ACHN (cell line): ENCODE measurements around the gene CUX1.

Experiments
- DNase-seq: peaks from one replicate; pipeline ENCODE4 v3.0.0-alpha.2; 2015
- in situ Hi-C: cut with HindIII; loops from 2 replicates; pipeline ENCODE4 v1.10.0; 2017; ENCODE audit warnings: low sequenced_read_pairs, low pct_ligation_motif_present, low pct_unique_long_range_greater_than_20kb

The CUX1 gene, protein sequence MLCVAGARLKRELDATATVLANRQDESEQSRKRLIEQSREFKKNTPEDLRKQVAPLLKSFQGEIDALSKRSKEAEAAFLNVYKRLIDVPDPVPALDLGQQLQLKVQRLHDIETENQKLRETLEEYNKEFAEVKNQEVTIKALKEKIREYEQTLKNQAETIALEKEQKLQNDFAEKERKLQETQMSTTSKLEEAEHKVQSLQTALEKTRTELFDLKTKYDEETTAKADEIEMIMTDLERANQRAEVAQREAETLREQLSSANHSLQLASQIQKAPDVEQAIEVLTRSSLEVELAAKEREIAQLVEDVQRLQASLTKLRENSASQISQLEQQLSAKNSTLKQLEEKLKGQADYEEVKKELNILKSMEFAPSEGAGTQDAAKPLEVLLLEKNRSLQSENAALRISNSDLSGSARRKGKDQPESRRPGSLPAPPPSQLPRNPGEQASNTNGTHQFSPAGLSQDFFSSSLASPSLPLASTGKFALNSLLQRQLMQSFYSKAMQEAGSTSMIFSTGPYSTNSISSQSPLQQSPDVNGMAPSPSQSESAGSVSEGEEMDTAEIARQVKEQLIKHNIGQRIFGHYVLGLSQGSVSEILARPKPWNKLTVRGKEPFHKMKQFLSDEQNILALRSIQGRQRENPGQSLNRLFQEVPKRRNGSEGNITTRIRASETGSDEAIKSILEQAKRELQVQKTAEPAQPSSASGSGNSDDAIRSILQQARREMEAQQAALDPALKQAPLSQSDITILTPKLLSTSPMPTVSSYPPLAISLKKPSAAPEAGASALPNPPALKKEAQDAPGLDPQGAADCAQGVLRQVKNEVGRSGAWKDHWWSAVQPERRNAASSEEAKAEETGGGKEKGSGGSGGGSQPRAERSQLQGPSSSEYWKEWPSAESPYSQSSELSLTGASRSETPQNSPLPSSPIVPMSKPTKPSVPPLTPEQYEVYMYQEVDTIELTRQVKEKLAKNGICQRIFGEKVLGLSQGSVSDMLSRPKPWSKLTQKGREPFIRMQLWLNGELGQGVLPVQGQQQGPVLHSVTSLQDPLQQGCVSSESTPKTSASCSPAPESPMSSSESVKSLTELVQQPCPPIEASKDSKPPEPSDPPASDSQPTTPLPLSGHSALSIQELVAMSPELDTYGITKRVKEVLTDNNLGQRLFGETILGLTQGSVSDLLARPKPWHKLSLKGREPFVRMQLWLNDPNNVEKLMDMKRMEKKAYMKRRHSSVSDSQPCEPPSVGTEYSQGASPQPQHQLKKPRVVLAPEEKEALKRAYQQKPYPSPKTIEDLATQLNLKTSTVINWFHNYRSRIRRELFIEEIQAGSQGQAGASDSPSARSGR (N-terminal part only)

DNA sequence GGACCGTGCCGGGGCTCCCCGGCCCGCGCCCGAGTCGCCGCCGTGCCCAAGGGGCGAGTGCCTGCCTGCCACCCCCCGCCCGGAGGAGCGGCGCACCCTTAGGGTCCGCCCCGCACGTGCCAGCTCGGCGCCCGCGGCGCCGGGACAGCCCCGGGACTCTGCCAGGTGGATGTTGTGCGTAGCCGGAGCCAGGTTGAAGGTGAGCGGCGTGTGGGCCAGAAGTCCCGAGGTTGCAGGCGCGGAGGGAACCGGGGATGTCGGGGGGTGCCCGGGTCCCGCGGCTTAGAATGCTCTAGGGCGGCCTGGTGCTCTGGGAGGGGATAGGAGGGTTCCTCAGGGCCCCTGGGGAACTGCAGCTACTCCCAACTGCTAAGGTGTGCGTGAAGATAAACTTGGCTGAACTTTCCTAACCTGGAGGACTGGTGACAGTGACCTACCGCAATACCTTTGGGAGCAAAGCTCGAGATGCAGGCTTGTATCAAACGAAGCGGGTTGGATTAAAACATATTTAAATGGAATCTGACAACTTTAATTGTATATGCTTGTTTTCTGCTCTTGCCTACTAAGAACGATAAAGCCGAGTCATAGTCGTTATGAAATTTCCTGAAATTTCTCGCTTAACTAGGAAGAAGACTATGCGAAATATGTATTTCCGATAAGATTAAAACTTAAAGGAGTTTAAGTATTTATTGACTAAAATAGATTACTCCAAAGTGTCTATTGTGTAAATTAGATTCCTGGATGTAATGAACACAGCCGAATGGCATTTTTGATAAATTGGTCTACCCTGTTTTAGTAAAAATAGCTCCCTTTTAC lies at the start of gene CUX1:
Gene CUX1 (plus strand): TSS at position 156 of the 816 bp plus-strand sequence. CDS start 14 bp downstream, at position 170.
- no peak for DNase-seq
- in situ Hi-C loops = no loop called here

DNA sequence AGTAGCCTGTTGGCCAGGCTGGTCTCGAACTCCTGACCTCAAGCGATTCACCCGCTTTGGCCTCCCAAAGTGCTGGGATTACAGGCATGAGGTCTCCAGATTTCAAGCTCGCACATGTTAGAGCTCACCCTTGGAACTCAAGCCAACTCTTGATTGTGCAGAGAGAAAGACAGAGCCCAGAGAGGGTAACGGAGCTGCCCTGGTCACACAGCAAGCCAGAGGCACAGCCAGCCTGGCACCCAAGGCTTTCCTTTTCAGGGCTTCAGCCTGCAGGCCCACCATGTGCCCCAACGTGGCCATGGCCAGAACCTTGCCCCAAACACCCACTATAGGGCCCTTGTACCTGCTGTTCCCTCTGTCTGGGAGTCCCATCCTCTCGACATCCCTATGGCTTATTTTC lies 49.1 kb upstream of the CUX1 start:
- no peak for DNase-seq
- in situ Hi-C loops = no loop called here

DNA sequence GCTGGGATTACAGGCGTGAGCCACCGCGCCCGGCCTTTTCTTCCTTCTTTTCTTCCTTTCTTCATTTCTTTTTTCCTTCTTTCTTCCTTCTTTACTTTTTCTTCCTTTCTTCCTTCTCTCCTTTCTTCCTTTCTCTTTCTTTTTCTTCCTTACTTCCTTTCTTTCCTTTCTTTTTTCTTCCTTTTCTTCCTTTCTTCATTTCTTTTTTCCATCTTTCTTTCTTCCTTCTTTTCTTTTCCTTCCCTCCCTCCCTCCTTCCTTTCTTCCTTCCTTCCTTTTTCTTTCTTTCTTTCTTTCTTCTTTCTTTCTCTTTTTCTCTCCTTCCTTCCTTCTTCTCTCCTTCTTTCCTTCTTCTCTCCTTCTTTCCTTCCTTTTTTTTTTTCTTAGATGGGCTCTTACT lies 47.0 kb upstream of the CUX1 start:
- no peak for DNase-seq
- in situ Hi-C loops = no loop called here

DNA sequence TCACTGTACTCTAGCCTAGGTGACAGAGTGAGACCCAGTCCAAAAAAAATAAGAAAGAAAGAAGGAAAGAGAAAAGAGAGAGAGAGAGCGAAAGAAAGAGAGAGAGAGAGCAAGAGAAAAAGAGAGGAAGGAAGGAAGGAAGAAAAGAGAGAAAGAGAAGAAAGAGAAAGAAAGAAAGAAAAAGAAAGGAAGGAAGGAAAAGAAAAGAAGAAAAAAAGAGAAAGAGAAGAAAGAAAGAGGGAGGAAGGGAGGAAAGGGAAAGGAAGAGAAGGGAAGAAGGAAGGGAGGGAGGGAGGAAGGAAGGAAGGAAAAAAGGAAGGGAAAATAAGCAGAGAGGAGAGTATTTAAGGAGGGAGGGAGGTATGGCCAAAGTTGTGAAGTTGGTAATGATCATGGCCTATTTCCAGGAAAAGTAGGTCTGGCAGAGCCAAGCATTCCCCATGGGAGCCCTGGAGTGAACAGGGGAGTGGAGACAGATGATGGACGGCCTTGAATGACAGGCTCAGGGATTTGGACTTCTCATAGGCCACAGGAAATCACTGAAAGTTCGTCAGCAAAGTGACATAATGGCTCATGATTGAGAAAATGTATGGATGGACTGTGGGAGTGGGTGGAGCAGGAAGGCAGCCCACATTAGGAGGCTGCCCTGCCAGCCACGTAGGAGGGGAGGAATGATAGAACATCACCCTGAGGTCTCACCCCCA lies 44.8 kb upstream of the CUX1 start:
- in situ Hi-C loops = no loop called here
- no peak for DNase-seq

DNA sequence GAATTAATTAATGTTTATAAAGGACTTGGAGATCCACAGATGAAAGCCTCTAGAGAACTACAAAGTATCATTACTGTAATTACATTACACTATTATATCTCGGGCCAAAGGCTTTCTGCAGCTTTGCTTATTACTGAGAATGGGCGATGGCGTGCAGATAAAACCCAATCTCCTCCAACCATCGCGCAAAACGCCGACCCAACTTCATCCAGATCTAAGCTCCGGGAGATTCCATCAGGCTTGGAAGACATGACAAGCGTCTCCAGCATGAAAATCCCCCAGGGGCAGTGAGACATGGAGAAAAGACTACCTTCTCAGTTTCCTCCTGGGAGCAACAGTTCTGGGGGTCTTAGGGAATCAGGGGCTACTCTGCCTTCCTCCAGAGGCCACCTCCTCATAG lies 42.2 kb upstream of the CUX1 start:
- in situ Hi-C loops = no loop called here
- no peak for DNase-seq

DNA sequence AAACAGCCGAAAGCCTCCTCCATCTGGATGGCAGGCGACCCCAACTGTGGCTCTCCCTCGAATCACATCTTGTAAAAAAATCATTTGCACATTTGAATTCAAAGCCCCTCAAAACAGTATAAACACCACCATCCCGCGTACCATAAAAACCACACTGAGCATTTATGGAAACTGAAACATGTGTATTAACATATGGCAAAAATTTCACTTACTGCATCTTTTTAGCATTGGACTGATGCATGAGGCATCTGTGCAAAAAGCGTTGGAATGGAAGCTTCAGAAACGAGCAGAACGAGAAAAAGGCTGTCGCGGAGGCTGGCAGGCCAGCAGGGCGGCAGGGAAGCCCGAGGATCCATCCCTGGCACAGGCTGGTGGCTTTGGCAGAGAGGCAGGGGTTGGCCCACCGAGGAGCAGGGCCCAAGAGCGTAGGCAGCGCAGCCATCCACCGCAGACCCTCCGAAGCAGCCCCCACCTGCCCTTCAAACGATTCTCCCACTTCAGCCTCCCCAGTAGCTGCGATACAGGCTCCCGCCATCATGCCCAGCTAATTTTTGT lies 39.3 kb upstream of the CUX1 start:
- DNase-seq = no peak
- in situ Hi-C loops = no loop called here

DNA sequence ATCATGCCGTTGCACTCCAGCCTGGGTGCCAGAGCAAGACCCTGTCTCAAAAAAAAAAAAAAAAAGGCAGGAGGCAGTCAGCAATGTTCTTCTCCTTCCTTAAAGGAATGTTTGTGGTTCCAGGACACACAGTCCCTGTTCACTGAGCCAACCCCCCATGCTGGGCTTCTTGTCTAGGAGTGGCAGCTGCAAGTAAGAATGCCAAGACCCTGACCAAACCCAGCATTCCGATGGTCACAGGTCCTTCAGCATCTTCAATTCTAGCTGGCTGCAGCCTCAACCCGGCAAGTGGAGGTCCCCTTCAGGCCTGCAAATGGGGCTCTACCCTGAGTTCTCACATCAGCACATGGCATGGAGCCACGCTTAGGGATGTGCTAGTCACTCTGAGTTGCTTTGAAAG lies 38.2 kb upstream of the CUX1 start:
- DNase-seq = no peak
- in situ Hi-C loops = no loop called here

DNA sequence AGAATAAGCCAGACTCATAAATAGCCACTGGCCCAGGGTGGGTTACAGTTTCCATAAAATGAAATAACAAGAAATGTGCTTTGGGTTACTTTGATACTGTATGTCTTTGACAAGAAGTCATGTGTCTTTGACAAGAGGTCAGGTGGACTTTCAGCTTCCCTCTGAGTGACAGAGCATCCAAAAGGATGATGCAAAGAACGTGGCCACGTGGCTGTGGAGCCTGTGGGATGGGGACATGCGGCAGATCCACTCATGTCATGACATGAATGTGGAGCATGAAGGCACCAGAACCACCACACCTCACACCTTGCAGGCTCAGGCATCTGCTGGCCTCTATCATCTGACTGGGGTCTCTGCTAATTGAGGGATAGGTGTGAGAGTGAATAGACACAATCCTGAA lies 37.1 kb upstream of the CUX1 start:
- DNase-seq = no peak
- in situ Hi-C loops = no loop called here

DNA sequence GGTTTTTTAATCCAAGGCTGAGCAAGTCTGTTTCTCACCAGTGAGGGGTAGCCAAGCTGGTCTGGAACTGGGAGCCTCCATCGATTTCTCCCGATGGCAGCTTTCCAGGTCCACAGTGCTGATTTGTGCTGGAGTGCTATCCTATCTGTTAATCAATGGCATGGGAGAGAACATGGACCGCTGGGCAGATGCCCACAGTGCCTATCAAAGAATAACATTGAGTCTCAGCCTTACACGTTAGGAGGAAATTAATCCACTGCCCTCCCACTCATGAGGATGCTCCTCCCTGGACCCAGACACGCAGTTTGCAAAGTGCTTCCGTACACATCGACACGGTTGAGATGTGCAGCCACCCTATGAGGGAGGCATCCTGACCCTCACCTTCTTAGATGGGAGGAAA lies 36.0 kb upstream of the CUX1 start:
- DNase-seq = no peak
- in situ Hi-C loops = no loop called here

DNA sequence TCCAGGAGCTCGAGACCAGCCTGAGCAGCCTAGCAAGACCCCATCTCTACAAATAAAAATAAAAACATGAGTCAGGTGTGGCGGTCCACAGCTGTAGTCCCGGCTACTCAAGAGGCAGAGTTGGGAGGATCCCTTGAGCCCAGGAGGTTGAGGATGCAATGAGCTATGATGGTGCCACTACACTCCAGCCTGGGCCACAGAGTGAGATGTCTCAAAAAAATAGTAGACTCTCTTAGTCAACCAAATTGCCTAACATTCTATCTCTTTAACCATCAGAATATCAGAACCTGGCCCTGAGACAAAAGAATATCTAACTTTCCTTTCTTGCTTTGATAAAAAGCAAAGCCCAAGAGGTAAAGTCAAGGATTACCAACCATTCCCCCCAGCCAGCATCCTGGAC lies 35.0 kb upstream of the CUX1 start:
- DNase-seq = no peak
- in situ Hi-C loops = no loop called here

DNA sequence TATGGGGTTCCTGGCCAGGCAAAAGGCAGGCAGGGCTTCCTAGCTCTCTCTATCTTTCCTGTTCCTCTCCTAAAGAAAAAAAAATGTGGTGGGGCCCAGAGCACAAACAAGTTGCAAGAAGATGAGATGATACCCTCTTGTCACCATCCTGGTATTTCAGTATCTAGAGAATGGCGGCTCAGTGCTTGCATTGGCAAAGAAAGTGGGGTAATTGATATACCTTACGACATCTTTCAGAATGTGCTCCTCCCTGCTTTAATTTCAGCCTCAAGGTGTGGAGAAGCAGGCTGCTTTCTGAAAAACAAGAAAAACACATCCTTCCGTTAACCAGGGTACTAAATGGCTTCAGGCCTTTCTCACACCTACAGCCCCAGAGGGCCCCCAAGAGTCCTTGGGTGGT lies 34.5 kb upstream of the CUX1 start:
- no peak for DNase-seq
- in situ Hi-C loops = no loop called here

DNA sequence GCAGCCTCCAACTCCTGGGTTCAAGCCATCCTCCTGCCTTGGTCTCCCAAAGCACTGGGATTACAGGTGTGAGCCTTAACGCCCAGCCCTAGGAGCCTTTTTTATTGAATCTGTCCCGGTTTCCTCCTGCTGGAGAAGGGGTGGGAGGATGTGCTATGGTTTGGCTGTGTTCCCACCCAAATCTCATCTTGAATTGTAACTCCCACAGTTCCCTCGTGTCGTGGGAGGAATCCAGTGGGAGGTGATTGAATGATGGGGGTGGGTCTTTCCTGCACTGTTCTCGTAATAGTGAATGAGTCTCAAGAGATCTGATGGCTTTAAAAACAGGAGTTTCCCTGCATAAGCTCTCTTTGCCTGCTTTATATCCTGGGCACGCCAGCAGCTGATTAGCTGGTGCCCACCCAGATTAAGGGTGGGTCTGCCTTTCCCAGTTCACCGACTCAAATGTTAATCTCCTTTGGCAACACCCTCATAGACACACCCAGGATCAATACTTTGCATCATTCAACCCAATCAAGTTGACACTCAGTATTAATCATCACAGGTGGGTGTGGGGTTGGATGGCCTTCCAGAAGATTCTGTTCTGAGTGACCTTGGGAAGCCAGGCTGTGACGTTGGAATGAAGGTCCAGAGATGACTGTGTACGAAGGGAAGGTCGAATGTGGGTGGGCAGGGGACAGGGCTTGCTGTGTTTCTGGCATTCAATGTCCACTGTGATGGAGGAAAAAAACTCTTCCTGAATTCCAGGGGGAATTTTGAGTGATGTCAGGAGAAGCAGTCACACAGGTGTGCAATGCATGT lies 33.8 kb upstream of the CUX1 start:
- DNase-seq = no peak
- in situ Hi-C loops = no loop called here

DNA sequence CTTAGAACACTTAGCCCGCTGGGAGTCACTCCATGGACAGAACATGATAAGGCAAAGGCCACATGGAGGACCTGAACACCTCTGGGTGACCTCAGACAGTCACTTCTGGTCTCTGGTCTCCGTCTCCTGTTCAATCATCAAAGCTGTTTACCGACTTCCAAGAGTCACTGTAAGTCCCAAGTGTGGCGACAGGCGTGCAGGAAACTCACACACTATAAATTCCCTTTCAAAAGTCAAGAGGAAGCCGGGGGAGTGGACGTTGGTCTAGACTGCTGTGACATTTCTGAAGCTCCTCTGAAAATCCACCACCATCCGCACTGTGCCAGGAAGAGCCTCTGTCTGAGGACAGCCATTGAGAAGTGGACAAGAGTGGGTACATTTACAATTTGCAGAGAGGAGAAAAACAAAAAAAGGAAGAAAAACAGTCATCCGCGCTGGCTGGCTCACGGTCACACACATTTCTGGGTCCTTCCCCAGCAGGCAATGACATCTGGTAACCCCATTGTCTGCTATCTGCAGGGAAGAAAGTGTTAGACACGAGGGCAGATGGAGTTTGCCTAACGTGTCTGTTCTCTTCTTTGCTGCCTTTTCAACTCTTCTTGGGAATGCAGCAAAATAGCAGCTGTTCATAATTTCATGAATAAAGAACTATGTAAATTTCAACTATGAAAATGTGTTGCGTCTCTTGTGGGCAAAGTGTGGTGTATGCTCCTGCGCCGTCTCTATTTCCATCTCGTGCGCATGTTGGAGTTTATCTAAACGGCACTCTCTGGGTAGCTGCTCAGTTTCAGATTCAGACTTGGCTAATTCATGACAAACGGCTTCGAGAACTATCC lies 32.9 kb upstream of the CUX1 start:
- DNase-seq = no peak
- in situ Hi-C loops = no loop called here

DNA sequence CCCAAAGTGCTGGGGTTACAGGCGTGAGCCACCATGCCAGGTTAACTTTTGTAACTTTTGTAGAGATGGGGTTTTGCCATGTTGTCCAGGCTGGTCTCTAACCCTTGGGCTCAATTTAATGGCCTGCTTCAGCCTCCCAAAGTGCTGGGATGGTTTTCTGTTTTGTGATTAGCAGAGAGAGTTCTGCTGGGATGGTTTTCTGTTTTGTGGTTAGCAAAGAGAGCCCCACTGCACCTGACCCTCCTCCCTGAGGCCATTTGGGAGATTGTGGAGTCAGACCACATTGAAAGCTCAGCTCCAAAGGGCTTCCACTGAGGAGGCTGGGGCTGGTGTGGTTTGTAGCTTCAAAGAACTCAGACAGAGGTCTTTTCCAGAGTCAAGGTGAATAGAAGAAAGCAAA lies 29.6 kb upstream of the CUX1 start:
- in situ Hi-C loops = no loop called here
- no peak for DNase-seq

DNA sequence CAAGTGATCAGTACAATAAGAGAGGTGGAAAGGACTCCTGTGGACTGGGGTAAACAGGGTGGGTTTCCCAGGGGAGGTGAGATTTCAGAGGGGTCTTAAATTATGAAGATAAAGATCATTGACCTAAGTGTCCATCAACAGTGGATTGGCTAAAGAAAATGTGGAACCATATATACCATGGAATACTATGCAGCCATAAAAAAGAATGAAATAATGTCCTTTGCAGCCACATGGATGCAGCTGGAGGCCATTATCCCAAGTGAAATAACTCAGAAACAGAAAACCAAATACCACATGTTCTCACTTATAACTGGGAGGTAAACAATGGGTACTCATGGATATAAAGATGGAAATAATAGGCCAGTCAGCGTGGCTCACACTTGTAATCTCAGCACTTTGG lies 28.9 kb upstream of the CUX1 start:
- in situ Hi-C loops = no loop called here
- no peak for DNase-seq
